Motor neuron (in vitro differentiated cells): ENCODE measurements around the gene TXNDC2. TPM values are rescaled to one million over a fixed set of nuclear protein-coding genes. Genes with fewer than 3 reads are reported as not detected.
"Not testable (repeated sequence)": the region's sequence is repeated elsewhere in the genome, so short reads cannot be mapped to it uniquely, and the experiment has no call there.

Experiments
- ATAC-seq, 8 experiments: fragments of 200-7000 bp; cut with Tn5 transposase; replicated peaks in 6 of 8; 2 replicates each; pipeline ENCODE4 v1.8.0; 2021; ENCODE audit warnings: mild to moderate bottlenecking in 8 of 8, moderate library complexity in 8 of 8
- H3K27ac ChIP-seq, 2 donors: fragments of 250-450 bp; sonication (Bioruptor Pico); 2 replicates each; pipeline ENCODE4 v1.9.0; 2021; ENCODE audit warnings: antibody characterized with exemption in 2 of 2, mild to moderate bottlenecking in 2 of 2, moderate library complexity in 1 of 2
- H3K4me1 ChIP-seq, 2 donors: fragments of 250-450 bp; sonication (Bioruptor Pico); replicated peaks in 1 of 2; 2 replicates each; pipeline ENCODE4 v1.6.1; 2021; ENCODE audit warnings: antibody characterized with exemption in 2 of 2, mild to moderate bottlenecking in 2 of 2, moderate library complexity in 1 of 2
- H3K4me3 ChIP-seq, 5 donors: fragments of 250-450 bp; sonication (Bioruptor Pico); 2 replicates each; pipeline ENCODE4 v1.9.0; 2021; ENCODE audit warnings: antibody characterized with exemption in 5 of 5, mild to moderate bottlenecking in 5 of 5, moderate library complexity in 4 of 5
- WGBS, 10 experiments: fragments of 450-650 bp; shearing (Covaris generic); methylation state at CpG; one replicate each; pipeline ENCODE4 v1.0.0; 2022; 5-methylcytosine and 5-hydroxymethylcytosine counted together
- in situ Hi-C, 9 experiments: fragments of 400-800 bp; cut with MboI; loops; one replicate each; pipeline ENCODE4 v1.15.0; 2021; ENCODE audit warnings: low sequenced_read_pairs in 9 of 9, low pct_unique_long_range_greater_than_20kb in 2 of 9; ENCODE audit not compliant: unreplicated experiment in 9 of 9
- total RNA-seq, 8 experiments: library from RNA; unstranded; fragments of 300-600 nt; gene quantifications; 2 replicates each; pipeline versions ENCODE4 v1.2.3 to v1.2.4, GENCODE V29; 2022

Gene TXNDC2
- total RNA-seq, 8 experiments from 2014 or later = 0.13 to 0.97 (median 0.29) TPM; not detected in 2

- Histone ChIP-seq H3K27ac (no peak overlapping the region), H3K4me3 (no peak overlapping the region), H3K4me1 (peaks cover 0 to 3% of the 10 kb centered on the region in 2 donors)
- 83 to 100% (median 94%) methylated on average over 1 to 2 of the region's 2 CpGs; no CpG with 5 or more reads in 5 of the 10 experiments for WGBS, 10 experiments
- in situ Hi-C loops = no loop called here
- ATAC-seq = no peak
Observed at GRCh38 chr18:9851511-9851910, 34.3 kb upstream of the TXNDC2 start.

DNA sequence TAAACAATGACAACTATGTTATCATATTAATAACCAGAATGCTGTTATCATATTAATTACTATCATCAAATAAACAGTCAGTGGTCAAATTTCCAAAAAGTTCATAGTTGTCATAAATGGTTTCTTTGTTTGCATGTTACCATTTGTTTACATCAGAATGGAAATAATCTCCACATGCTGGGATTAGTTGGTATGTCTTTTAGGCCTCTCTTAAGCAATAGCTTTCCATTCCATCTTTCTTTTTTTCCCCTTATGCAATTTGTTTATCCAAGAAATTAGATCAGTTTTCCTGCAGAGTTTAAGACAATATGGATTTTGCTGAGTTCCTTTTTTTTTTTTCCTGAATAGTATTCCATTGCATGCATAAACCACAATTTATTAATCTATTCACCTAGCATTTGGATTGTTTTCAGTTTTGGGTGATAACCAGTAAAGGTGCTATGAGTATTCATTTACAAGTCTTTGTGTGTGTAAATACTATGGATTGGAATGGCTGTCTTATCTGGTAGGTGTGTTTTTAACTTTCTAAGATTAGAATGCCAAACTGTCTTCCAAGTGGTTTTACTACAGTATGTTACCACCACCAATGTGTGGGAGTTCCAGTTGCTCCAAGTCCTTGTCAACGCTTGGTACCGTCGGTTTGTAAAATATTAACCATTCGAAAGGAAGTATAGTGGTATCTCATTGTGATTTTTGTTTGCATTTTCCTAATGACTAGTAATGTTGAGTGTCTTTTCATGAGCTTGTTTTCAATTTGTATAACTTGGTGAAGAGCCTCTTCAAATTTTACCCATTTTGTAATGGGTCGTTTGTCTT lies 33.3 kb upstream of the TXNDC2 start:
- 79 to 100% (median 94%) methylated on average over 2 to 5 of the region's 5 CpGs for WGBS, 10 experiments
- ATAC-seq = no peak
- Histone ChIP-seq H3K4me3 (no peak overlapping the region), H3K27ac (no peak overlapping the region), H3K4me1 (peaks cover 0 to 3% of the 10 kb centered on the region in 2 donors)
- in situ Hi-C loops = no loop called here

- Histone ChIP-seq H3K4me1 (peaks cover 5 to 17% of the 10 kb centered on the region in 2 donors), H3K27ac (no peak overlapping the region), H3K4me3 (no peak overlapping the region)
- WGBS, 10 experiments = 80 to 100% (median 94%) methylated on average over 2 to 12 of the region's 12 CpGs
- peak in 1 of 8 experiments; percentile 66 for ATAC-seq
- in situ Hi-C loops = no loop called here
Observed at GRCh38 chr18:9854801-9855676, 30.7 kb upstream of the TXNDC2 start.

DNA sequence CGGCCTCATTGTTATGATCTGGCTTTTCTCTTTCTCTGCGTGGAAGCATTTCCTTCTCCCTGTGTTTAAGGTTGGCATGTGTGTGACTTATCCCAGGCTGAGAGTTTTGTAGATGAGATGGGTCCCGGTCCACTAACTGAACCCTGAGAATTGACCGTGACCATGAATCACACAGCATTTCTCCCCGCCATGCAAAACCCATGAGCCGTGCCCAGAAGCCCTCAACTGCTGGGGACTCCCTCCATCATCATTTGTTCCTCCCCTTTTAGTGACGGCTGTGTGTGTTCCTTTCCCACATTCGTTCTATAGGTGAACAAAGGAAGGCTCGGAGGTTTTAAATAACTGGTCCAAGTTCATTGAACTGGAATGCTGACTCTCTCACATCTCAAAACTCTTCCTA lies 30.1 kb upstream of the TXNDC2 start:
- in situ Hi-C loops = no loop called here

GRCh38 chr18:9856092-9856491 lies 29.7 kb upstream of the TXNDC2 start:
- 80 to 100% (median 97%) methylated on average over 1 to 3 of the region's 3 CpGs; no CpG with 5 or more reads in 1 of the 10 experiments for WGBS, 10 experiments
- in situ Hi-C loops = no loop called here
- no peak for ATAC-seq
- Histone ChIP-seq H3K4me1 (peaks cover 5 to 18% of the 10 kb centered on the region in 2 donors), H3K27ac (no peak overlapping the region), H3K4me3 (no peak overlapping the region)

More for the DNA sequence above, 30.1 kb upstream of the TXNDC2 start:
- H3K27ac ChIP-seq = no peak overlapping the region
- H3K4me1 ChIP-seq = peaks cover 5 to 17% of the 10 kb centered on the region in 2 donors
- WGBS, 10 experiments = 54 to 100% (median 63%) methylated on average over 1 to 8 of the region's 9 CpGs; no CpG with 5 or more reads in 2 of the 10 experiments
- ATAC-seq = peak in 1 of 8 experiments; percentile 54
- no peak overlapping the region for H3K4me3 ChIP-seq

- ATAC-seq, H3K4me3 ChIP-seq, in situ Hi-C loops: not testable (repeated sequence)
- peaks cover 13 to 33% of the 10 kb centered on the region in 2 donors for H3K4me1 ChIP-seq
- 89 to 100% (median 90%) methylated on average over 2 to 4 of the region's 4 CpGs; no CpG with 5 or more reads in 5 of the 10 experiments for WGBS, 10 experiments
- peak overlapping the region in 1 of 2 donors; percentile 5 for H3K27ac ChIP-seq
Observed at GRCh38 chr18:9857479-9857998, 28.2 kb upstream of the TXNDC2 start.

DNA sequence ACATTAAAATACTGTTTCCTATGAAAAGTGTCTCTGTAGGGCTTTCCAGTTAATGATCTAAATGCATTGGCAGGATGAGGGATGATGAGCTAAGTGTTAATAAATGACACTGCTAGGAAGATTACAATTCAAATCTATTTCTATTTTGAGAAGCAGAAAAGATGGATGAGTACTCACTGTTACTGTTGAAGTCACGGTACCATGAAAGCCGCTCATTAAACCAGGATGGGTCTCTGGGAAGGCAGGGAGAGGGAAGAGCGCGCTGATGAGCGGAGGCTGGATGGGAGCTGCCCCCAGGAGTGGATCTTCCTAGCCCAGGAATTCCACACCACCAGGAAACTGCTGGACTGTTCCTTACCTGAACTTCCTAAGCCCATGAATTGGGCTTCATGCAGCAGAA lies 27.1 kb upstream of the TXNDC2 start:
- in situ Hi-C loops = no loop called here
- Histone ChIP-seq H3K4me3 (no peak overlapping the region), H3K27ac (no peak overlapping the region), H3K4me1 (peaks cover 24 to 44% of the 10 kb centered on the region in 2 donors)
- 40 to 100% (median 77%) methylated on average over 1 to 5 of the region's 5 CpGs; no CpG with 5 or more reads in 2 of the 10 experiments for WGBS, 10 experiments
- peak in 5 of 8 experiments; percentile 65 to 86 (median 82) for ATAC-seq

DNA sequence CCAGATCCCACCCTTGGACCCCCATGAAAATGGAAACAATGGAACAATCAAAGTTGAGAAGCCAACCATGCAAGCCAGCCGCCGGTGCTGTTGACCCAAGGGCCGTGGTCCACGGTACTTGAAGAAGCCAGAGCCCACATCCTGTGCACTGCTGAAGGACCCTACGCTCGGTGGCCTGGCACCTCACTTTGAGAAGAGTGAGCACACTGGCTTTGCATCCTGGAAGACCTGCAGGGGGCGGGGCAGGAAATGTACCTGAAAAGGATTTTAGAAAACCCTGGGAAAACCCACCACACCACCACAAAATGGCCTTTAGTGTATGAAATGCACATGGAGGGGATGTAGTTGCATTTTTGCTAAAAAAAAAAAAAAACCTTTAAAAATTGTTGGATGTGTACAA lies 26.5 kb upstream of the TXNDC2 start:
- in situ Hi-C loops = no loop called here
- Histone ChIP-seq H3K4me3 (no peak overlapping the region), H3K27ac (no peak overlapping the region), H3K4me1 (peaks cover 28 to 46% of the 10 kb centered on the region in 2 donors)
- ATAC-seq = no peak
- 95 to 100% (median 100%) methylated on average over 1 to 4 of the region's 7 CpGs; no CpG with 5 or more reads in 6 of the 10 experiments for WGBS, 10 experiments

DNA sequence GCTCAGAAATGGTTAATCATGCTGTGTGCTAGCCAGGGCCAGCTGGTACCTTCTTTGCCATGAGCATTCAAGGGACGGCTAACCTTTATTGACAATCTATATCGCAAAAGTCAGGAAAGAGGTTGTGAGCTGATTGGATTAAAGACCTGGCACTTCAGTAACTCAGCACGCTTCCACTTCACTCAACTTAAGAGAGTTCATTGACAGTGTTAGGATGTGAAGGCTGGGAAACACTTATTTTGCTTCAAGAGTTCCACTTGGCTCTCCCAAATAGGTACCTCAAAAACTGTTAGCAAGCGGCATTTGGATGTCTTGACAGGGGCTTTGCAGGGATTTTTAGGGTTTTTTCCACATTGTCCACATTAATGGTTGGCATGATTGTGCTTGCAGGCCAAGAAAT lies 25.1 kb upstream of the TXNDC2 start:
- Histone ChIP-seq H3K27ac (no peak overlapping the region), H3K4me3 (no peak overlapping the region), H3K4me1 (peaks cover 28 to 43% of the 10 kb centered on the region in 2 donors)
- ATAC-seq = no peak
- in situ Hi-C loops = no loop called here
- 50 to 100% (median 59%) methylated on average over 1 to 3 of the region's 4 CpGs; no CpG with 5 or more reads in 4 of the 10 experiments for WGBS, 10 experiments

DNA sequence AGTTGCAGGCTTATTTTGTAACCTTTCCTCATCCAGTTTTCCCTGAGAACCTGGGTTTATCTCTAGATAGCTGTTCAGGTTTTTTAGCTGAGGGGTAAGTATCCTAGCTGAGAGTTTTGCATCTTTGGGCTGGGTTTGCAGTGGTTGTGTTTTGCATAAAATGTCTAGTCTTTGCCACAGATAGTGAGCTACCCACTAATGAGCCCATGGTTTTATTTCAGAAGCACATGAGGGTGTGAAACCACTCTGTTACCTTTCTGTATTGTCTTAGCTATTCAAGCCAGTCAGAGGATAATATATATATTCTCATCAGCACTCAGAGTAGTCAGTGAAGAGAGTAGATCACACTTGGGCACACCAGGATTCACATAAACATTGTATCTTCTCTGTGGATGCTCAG lies 24.6 kb upstream of the TXNDC2 start:
- in situ Hi-C loops = no loop called here
- Histone ChIP-seq H3K27ac (no peak overlapping the region), H3K4me3 (no peak overlapping the region), H3K4me1 (peaks cover 28 to 43% of the 10 kb centered on the region in 2 donors)
- ATAC-seq = peak in 1 of 8 experiments; percentile 16

DNA sequence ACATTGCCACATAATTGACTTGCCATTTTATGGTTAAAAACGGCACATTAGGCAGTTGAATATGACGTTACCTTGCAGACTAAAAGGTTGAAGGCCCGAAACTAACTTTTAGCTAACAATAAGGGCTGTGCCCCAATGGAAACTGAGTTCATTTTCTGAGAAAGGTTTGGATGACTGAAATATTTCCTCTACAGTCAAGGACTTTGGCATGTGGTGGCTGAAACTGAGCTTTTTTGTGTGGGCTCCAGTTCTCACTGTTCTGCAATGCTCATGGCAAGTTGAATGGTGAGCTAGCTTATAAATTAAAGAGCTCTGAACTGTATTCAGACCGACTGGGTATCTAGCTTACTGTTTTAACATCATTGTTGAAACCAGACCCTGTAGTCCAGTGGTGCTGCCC lies 23.8 kb upstream of the TXNDC2 start:
- Histone ChIP-seq H3K27ac (peak overlapping the region; percentile 24 to 33), H3K4me3 (no peak overlapping the region), H3K4me1 (peaks cover 28 to 43% of the 10 kb centered on the region in 2 donors)
- 60 to 100% (median 81%) methylated on average over 1 to 3 of the region's 4 CpGs for WGBS, 10 experiments
- in situ Hi-C loops = no loop called here
- no peak for ATAC-seq

- 0 to 100% (median 43%) methylated on average over 1 to 3 of the region's 3 CpGs for WGBS, 10 experiments
- peak in 5 of 8 experiments; percentile 86 to 95 (median 88) for ATAC-seq
- Histone ChIP-seq H3K4me1 (peaks cover 28 to 43% of the 10 kb centered on the region in 2 donors), H3K4me3 (no peak overlapping the region), H3K27ac (no peak overlapping the region)
- in situ Hi-C loops = no loop called here
Observed at GRCh38 chr18:9862686-9863085, 23.1 kb upstream of the TXNDC2 start.

GRCh38 chr18:9863282-9863681 lies 22.5 kb upstream of the TXNDC2 start:
- Histone ChIP-seq H3K4me3 (no peak overlapping the region), H3K4me1 (peaks cover 28 to 38% of the 10 kb centered on the region in 2 donors), H3K27ac (peak overlapping the region in 1 of 2 donors; percentile 60)
- no peak for ATAC-seq
- in situ Hi-C loops = no loop called here
- 60 to 83% methylated on average over 2 of the region's 2 CpGs; no CpG with 5 or more reads in 8 of the 10 experiments for WGBS, 10 experiments
